Motor neuron (in vitro differentiated cells): ENCODE measurements around the gene ANO10. TPM values are rescaled to one million over a fixed set of nuclear protein-coding genes. Genes with fewer than 3 reads are reported as not detected.

Experiments
- total RNA-seq, 8 experiments: library from RNA; unstranded; fragments of 300-600 nt; gene quantifications; 2 replicates each; pipeline versions ENCODE4 v1.2.3 to v1.2.4, GENCODE V29; 2022

The ANO10 gene
- total RNA-seq, 8 experiments from 2014 or later = 17.4 to 42.7 (median 28.9) TPM

Other genes starting within 250 kb of the ANO10 start
- 10 to 100 TPM; 13.6 to 29.3 (median 18.5) TPM for gene ABHD5, start 68.9 kb upstream of the ANO10 start, total RNA-seq